ENCODE measurements around the gene GPM6B. TPM values are rescaled to one million over a fixed set of nuclear protein-coding genes. Genes with fewer than 3 reads are reported as not detected.

The GPM6B gene
- total RNA-seq, 1 donor from 2014 or later, result 18.6 TPM

DNA sequence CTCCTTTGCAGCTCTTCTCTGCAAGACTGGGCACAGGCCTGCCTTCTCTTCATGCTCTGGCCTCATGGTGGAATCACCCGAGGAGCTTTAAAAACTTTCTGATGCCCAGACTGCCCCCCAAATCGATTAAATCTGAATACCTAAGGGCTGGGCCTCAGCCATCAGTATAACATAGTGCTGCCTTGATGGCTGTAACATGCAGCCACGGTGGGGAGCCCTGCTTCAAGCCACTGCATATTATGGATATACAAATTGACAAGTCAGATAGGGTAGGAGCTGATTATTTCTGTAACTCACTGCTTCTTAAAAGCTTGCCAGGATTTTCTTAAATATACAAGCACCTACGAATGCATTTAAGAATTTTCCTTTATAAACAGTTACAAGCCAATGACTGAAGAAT, 40.5 kb downstream of the GPM6B start:
- H3K27me3 ChIP-seq, result no peaks in the 10 kb centered on the region
- intact Hi-C loops (cut with DNase I), result no loop called here
- TF ChIP-seq, protein P1, sequence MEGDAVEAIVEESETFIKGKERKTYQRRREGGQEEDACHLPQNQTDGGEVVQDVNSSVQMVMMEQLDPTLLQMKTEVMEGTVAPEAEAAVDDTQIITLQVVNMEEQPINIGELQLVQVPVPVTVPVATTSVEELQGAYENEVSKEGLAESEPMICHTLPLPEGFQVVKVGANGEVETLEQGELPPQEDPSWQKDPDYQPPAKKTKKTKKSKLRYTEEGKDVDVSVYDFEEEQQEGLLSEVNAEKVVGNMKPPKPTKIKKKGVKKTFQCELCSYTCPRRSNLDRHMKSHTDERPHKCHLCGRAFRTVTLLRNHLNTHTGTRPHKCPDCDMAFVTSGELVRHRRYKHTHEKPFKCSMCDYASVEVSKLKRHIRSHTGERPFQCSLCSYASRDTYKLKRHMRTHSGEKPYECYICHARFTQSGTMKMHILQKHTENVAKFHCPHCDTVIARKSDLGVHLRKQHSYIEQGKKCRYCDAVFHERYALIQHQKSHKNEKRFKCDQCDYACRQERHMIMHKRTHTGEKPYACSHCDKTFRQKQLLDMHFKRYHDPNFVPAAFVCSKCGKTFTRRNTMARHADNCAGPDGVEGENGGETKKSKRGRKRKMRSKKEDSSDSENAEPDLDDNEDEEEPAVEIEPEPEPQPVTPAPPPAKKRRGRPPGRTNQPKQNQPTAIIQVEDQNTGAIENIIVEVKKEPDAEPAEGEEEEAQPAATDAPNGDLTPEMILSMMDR (IDR thresholded peaks at IDR 0.05), result no peak
- H3K9me3 ChIP-seq, result no peaks in the 10 kb centered on the region
- no peaks in the 10 kb centered on the region for H3K4me1 ChIP-seq
- H3K4me3 ChIP-seq, result no peak overlapping the region
- H3K36me3 ChIP-seq, result peaks cover 0 to 16% of the 10 kb centered on the region in 2 donors
- no peak overlapping the region for H3K27ac ChIP-seq
- DNase-seq (ENCODE audit: low spot score in 2 of 2), result no peak

DNA sequence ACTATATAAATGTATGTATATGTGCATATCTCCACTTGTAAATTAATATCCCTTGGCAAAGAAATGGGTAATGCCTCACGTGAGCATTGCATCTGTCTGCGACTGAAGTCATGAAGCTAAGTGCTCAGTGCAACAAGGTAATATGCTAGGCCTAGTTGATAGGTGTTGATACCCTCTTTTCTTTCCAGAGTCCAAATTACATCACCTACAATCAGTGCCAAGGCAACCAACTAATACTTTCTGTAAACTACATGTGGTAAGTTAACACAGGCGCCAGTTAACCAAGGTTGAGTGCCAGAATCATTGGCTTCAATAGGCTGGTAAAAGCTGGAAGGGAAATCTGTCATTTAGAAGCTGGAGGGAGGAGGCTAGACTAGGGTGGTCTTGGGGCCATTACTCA, 41.1 kb downstream of the GPM6B start:
- intact Hi-C loops (cut with DNase I), result no loop called here
- Histone ChIP-seq H3K4me1 (no peaks in the 10 kb centered on the region), H3K27ac (no peak overlapping the region), H3K4me3 (no peak overlapping the region), H3K36me3 (peaks cover 0 to 16% of the 10 kb centered on the region in 2 donors), H3K27me3 (no peaks in the 10 kb centered on the region), H3K9me3 (no peaks in the 10 kb centered on the region)
- TF ChIP-seq, protein P1 (IDR thresholded peaks at IDR 0.05), result no peak
- DNase-seq (ENCODE audit: low spot score in 2 of 2), result no peak

DNA sequence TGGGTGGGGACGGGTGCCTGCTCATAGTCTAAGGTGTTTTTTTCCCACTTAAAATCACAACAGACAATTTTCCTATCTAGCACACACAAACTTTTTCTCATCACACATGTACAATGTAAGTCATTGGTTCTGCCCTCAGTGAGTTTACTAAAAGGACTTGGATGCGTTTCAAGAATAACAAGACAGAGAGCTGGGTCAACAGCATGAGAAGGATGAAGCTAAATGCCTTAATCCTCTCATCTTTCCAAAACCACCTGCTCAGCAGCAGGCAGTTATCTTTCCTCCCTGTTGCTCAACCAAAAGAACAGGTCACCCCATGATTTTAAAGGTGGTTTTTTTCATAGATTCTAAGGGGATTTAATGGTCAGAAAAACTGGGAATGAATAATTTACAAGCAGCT, 42.2 kb downstream of the GPM6B start:
- intact Hi-C loops (cut with DNase I), result no loop called here
- H3K4me3 ChIP-seq, result no peak overlapping the region
- TF ChIP-seq, protein P1 (IDR thresholded peaks at IDR 0.05), result no peak
- peaks cover 5 to 27% of the 10 kb centered on the region in 2 donors for H3K36me3 ChIP-seq
- no peak for DNase-seq (ENCODE audit: low spot score in 2 of 2)
- H3K4me1 ChIP-seq, result no peaks in the 10 kb centered on the region
- no peaks in the 10 kb centered on the region for H3K9me3 ChIP-seq
- H3K27ac ChIP-seq, result no peak overlapping the region
- no peaks in the 10 kb centered on the region for H3K27me3 ChIP-seq

DNA sequence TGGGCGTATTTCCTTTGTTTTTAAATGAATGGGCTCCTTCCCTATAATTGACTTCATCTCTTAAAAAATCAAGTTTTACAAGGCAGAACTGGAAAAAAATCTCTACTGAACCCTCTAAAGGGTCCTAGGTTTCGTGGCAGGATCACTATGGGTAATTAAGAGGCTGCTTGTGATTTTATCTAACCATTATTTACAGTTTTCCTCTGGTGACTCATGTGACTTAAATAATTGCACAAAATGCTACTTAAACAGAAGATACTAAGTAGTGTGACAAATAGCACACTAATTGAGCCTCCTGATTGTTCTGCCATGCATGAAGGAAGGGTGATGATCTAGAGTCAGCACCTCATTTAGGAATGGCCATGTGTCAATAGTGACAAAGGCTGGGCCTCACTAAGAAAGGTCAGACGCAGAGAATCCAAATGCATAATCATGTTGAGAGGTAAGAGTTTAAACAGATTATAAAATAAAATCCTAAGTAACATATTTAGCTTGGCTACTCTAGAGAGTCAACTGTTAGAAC, 46.8 kb downstream of the GPM6B start:
- Histone ChIP-seq H3K27me3 (no peaks in the 10 kb centered on the region), H3K27ac (no peak overlapping the region), H3K36me3 (peaks cover 12 to 56% of the 10 kb centered on the region in 2 donors), H3K4me3 (no peak overlapping the region), H3K4me1 (no peaks in the 10 kb centered on the region), H3K9me3 (no peaks in the 10 kb centered on the region)
- TF ChIP-seq, protein P1 (IDR thresholded peaks at IDR 0.05), result no peak
- intact Hi-C loops (cut with DNase I), result no loop called here
- DNase-seq (ENCODE audit: low spot score in 2 of 2), result no peak

DNA sequence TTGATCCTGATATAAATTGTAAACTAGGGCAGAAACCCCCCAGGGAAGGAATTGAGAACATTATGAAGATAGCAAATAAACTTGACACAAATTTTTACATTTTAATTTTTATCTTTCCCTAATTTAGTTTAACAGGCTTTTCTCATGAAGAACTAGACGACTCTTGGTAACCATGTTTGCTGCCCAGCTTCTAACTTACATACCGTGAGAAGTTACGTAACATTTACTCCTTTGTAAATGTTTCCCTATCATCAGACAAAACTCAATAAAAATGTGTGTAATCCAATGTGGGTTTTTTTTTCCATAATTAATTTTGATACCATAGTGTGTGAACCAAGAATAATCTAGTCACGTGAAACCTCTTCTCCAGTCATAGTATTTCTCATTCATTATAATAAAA, 48.0 kb downstream of the GPM6B start:
- intact Hi-C loops (cut with DNase I), result loop anchor here (10.0 kb wide), 1 partner anchor 126 kb away; no protein-coding TSS in a partner anchor
- no peak overlapping the region for H3K27ac ChIP-seq
- H3K27me3 ChIP-seq, result no peaks in the 10 kb centered on the region
- no peaks in the 10 kb centered on the region for H3K4me1 ChIP-seq
- H3K36me3 ChIP-seq, result peaks cover 12 to 48% of the 10 kb centered on the region in 2 donors
- TF ChIP-seq, protein P1 (IDR thresholded peaks at IDR 0.05), result no peak
- DNase-seq (ENCODE audit: low spot score in 2 of 2), result no peak
- H3K9me3 ChIP-seq, result no peaks in the 10 kb centered on the region
- H3K4me3 ChIP-seq, result no peak overlapping the region

DNA sequence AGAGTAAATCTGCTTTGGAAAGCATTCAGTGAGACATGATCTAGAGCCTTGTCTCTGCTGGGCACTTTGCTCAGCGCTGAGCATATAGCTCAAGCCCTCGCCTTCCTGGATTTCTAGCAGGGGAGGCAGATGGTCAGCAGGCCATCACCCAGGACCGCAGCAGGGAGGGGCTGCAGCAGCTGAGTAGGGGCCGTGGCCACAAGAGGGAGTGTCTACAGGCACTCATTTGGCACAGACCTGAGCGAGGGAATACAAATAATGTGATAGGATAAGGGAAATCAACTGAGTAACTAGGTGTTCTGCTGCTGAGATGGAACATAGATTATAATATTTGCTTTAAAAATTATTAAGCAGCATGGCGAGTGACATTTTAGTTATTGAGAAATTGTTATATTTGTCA, 52.1 kb downstream of the GPM6B start:
- DNase-seq (ENCODE audit: low spot score in 2 of 2), result no peak
- peak overlapping the region in 1 of 2 donors; percentile 22 for H3K27ac ChIP-seq
- intact Hi-C loops (cut with DNase I), result loop anchor here (10.0 kb wide), 1 partner anchor 130 kb away; no protein-coding TSS in a partner anchor

More for the DNA sequence above, 52.1 kb downstream of the GPM6B start:
- Histone ChIP-seq H3K9me3 (no peaks in the 10 kb centered on the region), H3K27me3 (no peaks in the 10 kb centered on the region), H3K36me3 (peaks cover 7 to 47% of the 10 kb centered on the region in 2 donors), H3K4me1 (peaks cover 0 to 5% of the 10 kb centered on the region in 2 donors), H3K4me3 (no peak overlapping the region)
- TF ChIP-seq, protein P1 (IDR thresholded peaks at IDR 0.05), result no peak

Measured in ascending aorta (tissue), 2 donors.